GM12878 (cell line): ENCODE results near the gene AFAP1. TPM values are rescaled to one million over a fixed set of nuclear protein-coding genes. Genes with fewer than 3 reads are reported as not detected.

Source experiments
- ATAC-seq: fragments of 200-7000 bp; cut with Tn5 transposase; 3 replicates; pipeline ENCODE4 v1.9.1; 2020; ENCODE audit warnings: mild to moderate bottlenecking, moderate library complexity
- BruUV-seq: library from RNA; stranded (reverse); fragments of 400-500 nt; replicated peaks from 2 replicates; lab custom pipeline; 2021; lab: Mats Ljungman, UMichigan
- CTCF ChIA-PET: fragments of 300-600 bp; sonication (Branson Sonifier 250); formaldehyde crosslinking; extraction: SDS; loops from one replicate; lab custom pipeline; 2021; ENCODE audit warnings: inconsistent platforms; lab: Yijun Ruan, JAX
- POLR2A ChIA-PET: fragments of 350-600 bp; formaldehyde crosslinking; extraction: SDS; loops from one replicate; lab custom pipeline; 2021; ENCODE audit warnings: inconsistent platforms; lab: Charles Lee
- RAD21 ChIA-PET: fragments of 300-600 bp; sonication (Branson Sonifier 250); formaldehyde crosslinking; loops from one replicate; lab custom pipeline; 2023; ENCODE audit warnings: antibody characterized with exemption; ENCODE audit not compliant: unreplicated experiment; lab: Charles Lee
- SMC1A ChIA-PET: fragments of 300-600 bp; sonication (Branson Sonifier 250); formaldehyde crosslinking; loops from one replicate; lab custom pipeline; 2023; ENCODE audit not compliant: unreplicated experiment, uncharacterized antibody; lab: Charles Lee
- DNase-seq: peaks from one replicate; pipeline ENCODE4 v3.0.0-alpha.2; 2011; ENCODE audit warnings: low read depth, low spot score
- FAIRE-seq: peaks from 3 replicates; lab custom pipeline; 2011; peaks lifted over from hg19 to GRCh38; lab: Jason Lieb, UNC
- H2AFZ ChIP-seq: 2 replicates; pipeline ENCODE4 v1.6.0; 2011; ENCODE audit warnings: low read depth, low read length, control low read depth; ENCODE audit not compliant: control insufficient read depth
- H3K27ac ChIP-seq: 2 replicates; pipeline ENCODE4 v1.5.1; 2011; ENCODE audit warnings: control low read depth; ENCODE audit not compliant: control insufficient read depth, insufficient read depth
- H3K27me3 ChIP-seq, 2 experiments: replicated peaks in 1 of 2; 2 replicates each; pipeline versions ENCODE4 v1.6.0 to v1.6.1; 2011; ENCODE audit warnings: low read length in 1 of 2; ENCODE audit not compliant: control insufficient read depth in 2 of 2, insufficient read depth in 2 of 2
- H3K36me3 ChIP-seq, 2 experiments: 2 replicates each; pipeline ENCODE4 v1.5.1; 2011; ENCODE audit warnings: low read length in 1 of 2; ENCODE audit not compliant: control insufficient read depth in 2 of 2, insufficient read depth in 2 of 2
- H3K4me1 ChIP-seq: 2 replicates; pipeline ENCODE4 v1.6.1; 2011; ENCODE audit warnings: mild to moderate bottlenecking, low read length, moderate library complexity, mixed read lengths; ENCODE audit not compliant: control insufficient read depth, insufficient read depth
- H3K4me2 ChIP-seq: 2 replicates; pipeline ENCODE4 v1.6.0; 2011; ENCODE audit warnings: control low read depth; ENCODE audit not compliant: control insufficient read depth, insufficient read depth
- H3K4me3 ChIP-seq: fragments of 200-600 bp; sonication (generic); 2 replicates; pipeline ENCODE4 v1.5.1; 2016
- H3K79me2 ChIP-seq: 2 replicates; pipeline ENCODE4 v1.6.0; 2011; ENCODE audit warnings: low read length; ENCODE audit not compliant: control insufficient read depth, insufficient read depth
- H3K9ac ChIP-seq: 2 replicates; pipeline ENCODE4 v1.8.0; 2011; ENCODE audit warnings: low read length, control low read depth, mixed read lengths; ENCODE audit not compliant: control insufficient read depth, insufficient read depth
- H3K9me3 ChIP-seq: replicated peaks from 3 replicates; pipeline ENCODE4 v1.5.1; 2011; ENCODE audit warnings: mild to moderate bottlenecking, low read length; ENCODE audit not compliant: control insufficient read depth, insufficient read depth
- H4K20me1 ChIP-seq: 2 replicates; pipeline ENCODE4 v1.6.0; 2011; ENCODE audit not compliant: control insufficient read depth, insufficient read depth
- CHD1 ChIP-seq: IDR thresholded peaks from 2 replicates; pipeline ENCODE4 v1.6.1; 2012; ENCODE audit warnings: low read depth, low read length, improper control_type of control experiment
- CREB1 ChIP-seq: IDR thresholded peaks from 2 replicates; pipeline ENCODE4 v1.6.1; 2012; ENCODE audit warnings: low read depth, mild to moderate bottlenecking, inconsistent platforms
- CREM ChIP-seq: IDR thresholded peaks from 2 replicates; pipeline ENCODE4 v1.6.1; 2014; ENCODE audit warnings: antibody characterized with exemption, low read depth
- EED ChIP-seq: sonication (generic); IDR thresholded peaks from 2 replicates; pipeline ENCODE4 v1.6.1; 2016; ENCODE audit warnings: antibody characterized with exemption, low read depth
- HDAC6 ChIP-seq: fragments of 200-600 bp; sonication (generic); IDR thresholded peaks from one replicate; pipeline ENCODE4 v1.8.0; 2017; ENCODE audit warnings: antibody characterized with exemption; ENCODE audit not compliant: unreplicated experiment
- JUNB ChIP-seq: IDR thresholded peaks from 2 replicates; pipeline ENCODE4 v1.6.1; 2016; ENCODE audit warnings: antibody characterized with exemption, mild to moderate bottlenecking
- NFIC ChIP-seq: IDR thresholded peaks from 2 replicates; pipeline ENCODE4 v1.6.1; 2012; ENCODE audit warnings: low read depth, mild to moderate bottlenecking, inconsistent platforms, low read length, moderate library complexity
- POU2F2 ChIP-seq: IDR thresholded peaks from 3 replicates; pipeline ENCODE4 v1.6.1; 2011; ENCODE audit warnings: low read depth, mild to moderate bottlenecking, low read length, borderline replicate concordance
- RAD51 ChIP-seq: fragments of 450-650 bp; IDR thresholded peaks from 2 replicates; pipeline ENCODE4 v1.6.1; 2016; ENCODE audit warnings: moderate library complexity, mild to moderate bottlenecking, inconsistent platforms
- SREBF1 ChIP-seq: IDR thresholded peaks from 2 replicates; pipeline ENCODE4 v1.6.1; 2012; ENCODE audit warnings: mild to moderate bottlenecking, low read length
- WRNIP1 ChIP-seq: IDR thresholded peaks from 2 replicates; pipeline ENCODE4 v1.6.1; 2011; ENCODE audit warnings: low read depth, low read length, improper control_type of control experiment, borderline replicate concordance
- ZBED1 ChIP-seq: IDR thresholded peaks from 2 replicates; pipeline ENCODE4 v1.6.1; 2016; ENCODE audit warnings: borderline replicate concordance
- ZNF592 ChIP-seq: fragments of 450-650 bp; IDR thresholded peaks from 2 replicates; pipeline ENCODE4 v1.6.1; 2017; ENCODE audit warnings: mild to moderate bottlenecking, moderate library complexity
- ZNF622 ChIP-seq: fragments of 450-650 bp; IDR thresholded peaks from 2 replicates; pipeline ENCODE4 v1.6.1; 2017; ENCODE audit warnings: mild to moderate bottlenecking, inconsistent platforms
- WGBS: methylation state at CpG from one replicate; pipeline ENCODE4 v1.1.6; 2016; ENCODE audit warnings: low lambda C conversion rate; ENCODE audit not compliant: insufficient replicate concordance, insufficient coverage; ENCODE audit errors: missing lambda C conversion rate; 5-methylcytosine and 5-hydroxymethylcytosine counted together
- in situ Hi-C: fragments of 300-500 bp; cut with MboI; formaldehyde crosslinking; loops from 9 replicates; pipeline ENCODE4 v1.14.3; 2018; ENCODE audit warnings: mixed read lengths
- intact Hi-C: fragments of 100-400 bp; cut with micrococcal nuclease; formaldehyde crosslinking; loops from one replicate; pipeline ENCODE4 v1.14.2; 2022; ENCODE audit not compliant: unreplicated experiment
- polyA plus RNA-seq, 11 experiments: library from polyadenylated mRNA; depleted of rRNA in 4 of 11; unstranded in 6 of 11; stranded (reverse) in 5 of 11; fragments of >200 nt; fragmentation: Nextera tagmentation in 4 of 11; fragmentation: Illumina TruSeq in 1 of 11; extraction: Ambion mirVana in 4 of 11; extraction: Trizol in 1 of 11; gene quantifications; 1 replicate in 1 of 11; 2 replicates in 10 of 11; pipeline versions ENCODE4 v1.2.1 to v1.2.3, GENCODE V29; 2011 to 2016; ENCODE audit warnings: inconsistent platforms in 2 of 11, missing spikeins in 2 of 11, low read depth in 1 of 11
- total RNA-seq, 4 experiments: library from RNA; depleted of rRNA in 3 of 4; stranded (reverse); fragments of >200 nt in 3 of 4; fragmentation: Illumina TruSeq in 1 of 4; extraction: Trizol in 1 of 4; gene quantifications; 2 replicates each; pipeline versions ENCODE4 v1.2.1 to v1.2.3, GENCODE V29; 2013 to 2021

AFAP1 gene
- total and polyA plus RNA-seq, 10 of the 15 experiments (the other 5 are each of a cell fraction or from before 2014, with no cell fraction given), result 0.02 to 0.23 (median 0.09) TPM; not detected in 1

GRCh38 chr4:7782783-7783182 lies 156.9 kb downstream of the AFAP1 start (continued):
- TF ChIP-seq JUNB (peak; percentile 77), NFIC (peak; percentile 92), CREM (peak; percentile 67; the same call in 1 of the 2 replicates)

- no TSS peak for BruUV-seq
- no peak overlapping the region for H3K4me2 ChIP-seq
- ChIA-PET RAD21 (no interaction called here), CTCF (interaction anchor here (1.6 kb wide), 1 partner anchor 20 kb away, joined by 3 read pairs; no protein-coding TSS in a partner anchor), SMC1A (no interaction called here), POLR2A (no interaction called here)
- H3K9ac ChIP-seq, result no peak overlapping the region
- in situ Hi-C loops, result no loop called here
- no peaks in the 10 kb centered on the region for H3K9me3 ChIP-seq
- FAIRE-seq (no peak), ATAC-seq (no peak), DNase-seq (no peak)
- no peaks in the 10 kb centered on the region for H4K20me1 ChIP-seq
- TF ChIP-seq SREBF1, result no peak
- TF ChIP-seq RAD51, result no peak
- TF ChIP-seq ZNF592, result no peak
- TF ChIP-seq POU2F2, result no peak
- no peak for TF ChIP-seq ZNF622
- TF ChIP-seq CHD1, result no peak
- no peak for TF ChIP-seq WRNIP1
- TF ChIP-seq HDAC6, result no peak
- no peak for TF ChIP-seq ZBED1
- TF ChIP-seq EED, result no peak
- TF ChIP-seq CREB1, result no peak
- H3K79me2 ChIP-seq, result no peaks in the 10 kb centered on the region
- intact Hi-C loops, result no loop called here
- no peaks in the 10 kb centered on the region; a peak in 1 of 4 replicates for H3K27me3 ChIP-seq
- H3K36me3 ChIP-seq, result no peaks in the 10 kb centered on the region
- H3K4me3 ChIP-seq, result no peak overlapping the region
- no peak overlapping the region for H3K27ac ChIP-seq
- WGBS, result 77% methylated on average over 17 of the region's 17 CpGs
- H2AFZ ChIP-seq, result no peak overlapping the region
- peaks cover 21% of the 10 kb centered on the region for H3K4me1 ChIP-seq
Measured at GRCh38 chr4:7781993-7782392, 157.7 kb downstream of the AFAP1 start.
